Stimulated activated CD8-positive, alpha-beta memory T cell treated with anti-CD3 and anti-CD28 coated beads, Interleukin-4, amount 100 ng/mL, for 48 hours (primary cell): ENCODE results near the gene RGS1.
A peak's percentile ranks its signal among the peaks of the same experiment; 100 is the strongest.

ENCODE experiments used
- DNase-seq: peaks from one replicate; pipeline ENCODE4 v3.0.0-alpha.2; 2020

Gene RGS1, protein sequence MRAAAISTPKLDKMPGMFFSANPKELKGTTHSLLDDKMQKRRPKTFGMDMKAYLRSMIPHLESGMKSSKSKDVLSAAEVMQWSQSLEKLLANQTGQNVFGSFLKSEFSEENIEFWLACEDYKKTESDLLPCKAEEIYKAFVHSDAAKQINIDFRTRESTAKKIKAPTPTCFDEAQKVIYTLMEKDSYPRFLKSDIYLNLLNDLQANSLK

DNA sequence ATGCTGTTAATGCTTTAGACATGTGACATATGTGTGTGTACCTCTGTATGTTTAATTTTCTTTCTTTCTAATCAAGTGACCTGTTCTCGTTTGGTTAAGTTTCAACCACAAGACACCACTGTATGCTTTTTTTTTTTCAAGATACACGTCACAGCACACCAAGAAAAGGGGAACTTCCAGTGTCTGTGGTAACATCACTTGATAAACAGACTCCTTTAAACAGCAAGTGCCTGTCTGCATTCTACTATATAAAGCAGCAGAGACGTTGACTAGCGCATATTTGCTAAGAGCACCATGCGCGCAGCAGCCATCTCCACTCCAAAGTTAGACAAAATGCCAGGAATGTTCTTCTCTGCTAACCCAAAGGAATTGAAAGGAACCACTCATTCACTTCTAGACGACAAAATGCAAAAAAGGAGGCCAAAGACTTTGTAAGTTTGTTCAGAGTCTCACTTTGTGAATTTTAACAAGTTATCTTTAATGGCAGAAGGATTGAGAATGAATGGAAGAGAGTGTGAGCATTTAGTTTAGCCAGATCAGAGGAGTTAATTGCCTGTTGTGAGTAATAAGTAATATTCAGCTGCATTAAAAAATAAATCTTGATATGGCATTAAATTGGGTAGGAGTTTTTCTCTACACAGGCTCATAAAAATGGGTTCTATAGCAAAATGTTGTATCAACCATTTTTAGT, at the start of gene RGS1:
Gene RGS1 (plus strand): TSS at position 275 of the 691 bp plus-strand sequence. CDS start 20 bp downstream, at position 295.
- DNase-seq: peak; percentile 47

DNA sequence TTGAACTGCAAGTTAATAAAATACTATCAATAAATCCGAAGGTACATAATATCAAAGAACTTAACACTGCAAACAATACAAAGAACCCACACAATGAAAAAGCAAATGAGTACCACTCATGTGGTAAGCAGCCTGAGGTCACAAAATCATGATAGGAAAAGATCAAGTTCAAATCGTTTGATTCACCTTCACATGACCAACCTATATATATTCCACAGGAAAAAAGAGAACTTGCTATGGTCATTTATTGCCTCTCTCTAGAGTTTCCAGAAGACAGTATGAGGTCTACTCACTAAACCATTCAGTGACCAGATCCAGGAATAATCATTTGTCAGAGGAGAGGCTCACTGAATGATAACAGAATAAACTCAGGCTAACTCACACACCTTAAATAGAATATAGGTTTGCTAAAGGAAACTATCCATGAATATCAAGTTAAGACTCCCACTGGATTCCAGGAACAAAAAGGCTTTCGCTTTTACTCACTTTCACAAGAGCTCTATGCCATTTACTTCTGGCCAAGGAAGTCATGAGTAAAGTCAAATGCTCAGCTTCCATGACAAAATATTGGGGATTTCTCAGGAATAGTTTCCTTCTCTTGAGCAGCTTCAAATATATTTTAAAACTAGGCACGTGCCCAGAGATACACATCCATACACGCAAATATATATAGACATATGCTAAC, 48.3 kb upstream of the RGS1 start:
- DNase-seq: no peak

DNA sequence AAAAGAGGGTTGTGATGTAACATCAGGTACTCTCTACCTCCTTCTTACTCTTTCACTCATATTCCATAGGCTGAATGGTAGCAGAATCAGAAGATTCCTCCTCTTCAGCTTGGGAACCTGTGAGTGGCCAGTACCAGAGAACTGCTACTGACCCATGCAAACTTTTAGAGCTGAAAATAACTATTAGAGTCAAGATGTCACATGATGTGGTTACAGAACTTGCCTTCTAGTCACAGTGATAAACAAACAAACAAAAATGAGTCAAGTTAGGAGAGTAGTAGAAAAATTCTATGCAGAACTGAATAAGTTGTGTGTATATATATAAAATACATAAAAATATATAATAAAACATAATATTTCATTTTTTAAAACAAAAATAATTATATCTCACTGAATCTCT, 47.6 kb upstream of the RGS1 start:
- no peak for DNase-seq

DNA sequence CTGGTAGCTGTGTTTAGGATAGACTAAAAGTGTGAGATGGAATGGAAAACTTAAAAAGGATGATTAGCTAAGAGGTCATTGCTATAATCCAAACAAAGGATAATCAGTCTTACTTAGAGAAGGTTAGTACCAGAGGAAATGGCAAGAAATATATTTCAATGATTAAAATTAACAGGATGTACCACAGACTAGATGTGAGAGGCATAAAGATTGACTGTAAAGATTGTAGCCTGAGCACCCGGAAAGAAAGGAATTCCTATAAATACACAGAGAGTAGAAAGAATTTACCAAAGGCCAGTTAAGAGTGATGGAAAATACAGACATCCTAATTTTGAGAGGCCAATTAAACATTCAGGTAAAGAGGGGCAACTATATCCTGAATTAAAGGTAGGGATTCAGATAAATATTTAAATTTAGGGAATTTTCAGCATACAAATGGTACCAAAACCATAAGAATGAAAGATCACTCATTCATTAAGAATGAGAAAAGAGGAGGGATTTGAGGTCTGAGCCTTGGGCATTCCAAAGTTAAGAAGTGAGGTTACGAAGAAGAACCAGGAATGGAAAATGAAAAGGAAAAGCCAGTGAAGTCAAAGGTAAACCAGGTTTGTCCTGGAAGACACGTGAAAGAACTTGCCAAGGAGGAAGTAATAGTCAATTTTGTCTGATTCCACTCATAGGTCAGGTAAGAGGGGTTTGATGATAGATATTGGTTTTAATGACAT, 46.4 kb upstream of the RGS1 start:
- no peak for DNase-seq

DNA sequence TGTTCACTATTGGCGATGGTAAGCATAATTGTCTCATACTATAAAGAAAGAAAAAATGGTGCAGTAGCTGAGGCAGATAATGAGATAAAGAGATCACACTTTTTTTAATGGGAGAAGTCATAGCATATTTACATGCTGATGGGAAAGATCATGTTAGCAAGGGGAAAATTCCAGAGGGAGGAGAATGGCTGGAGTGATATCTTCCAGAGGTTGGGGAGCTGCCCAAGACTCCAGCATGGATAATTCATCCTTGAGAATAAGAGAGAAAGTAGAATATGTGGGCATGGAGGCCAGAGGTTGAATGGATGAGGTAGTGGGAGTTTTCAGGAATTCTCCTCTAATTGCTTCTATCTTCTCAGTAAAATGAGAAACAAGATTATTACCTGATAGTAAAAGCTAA, 45.8 kb upstream of the RGS1 start:
- no peak for DNase-seq

DNA sequence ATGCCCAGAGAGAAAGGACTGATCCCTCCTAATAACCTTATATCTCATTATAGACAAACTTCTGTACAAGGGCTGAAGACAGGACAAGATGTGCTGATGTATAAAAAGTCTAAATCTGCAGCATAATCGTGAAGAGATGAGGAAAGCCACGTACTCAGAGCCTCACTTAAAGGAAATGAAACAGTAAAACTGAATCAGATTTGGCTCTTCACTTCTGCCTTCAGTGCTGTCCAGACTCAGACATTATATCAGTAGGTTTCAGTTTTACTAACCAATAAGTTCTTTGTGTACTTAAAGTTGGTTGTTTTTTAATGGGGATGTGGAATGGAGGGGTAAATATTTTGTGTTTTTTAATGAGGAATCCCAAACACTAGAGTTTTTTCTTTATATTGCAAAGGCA, 45.3 kb upstream of the RGS1 start:
- DNase-seq: no peak

DNA sequence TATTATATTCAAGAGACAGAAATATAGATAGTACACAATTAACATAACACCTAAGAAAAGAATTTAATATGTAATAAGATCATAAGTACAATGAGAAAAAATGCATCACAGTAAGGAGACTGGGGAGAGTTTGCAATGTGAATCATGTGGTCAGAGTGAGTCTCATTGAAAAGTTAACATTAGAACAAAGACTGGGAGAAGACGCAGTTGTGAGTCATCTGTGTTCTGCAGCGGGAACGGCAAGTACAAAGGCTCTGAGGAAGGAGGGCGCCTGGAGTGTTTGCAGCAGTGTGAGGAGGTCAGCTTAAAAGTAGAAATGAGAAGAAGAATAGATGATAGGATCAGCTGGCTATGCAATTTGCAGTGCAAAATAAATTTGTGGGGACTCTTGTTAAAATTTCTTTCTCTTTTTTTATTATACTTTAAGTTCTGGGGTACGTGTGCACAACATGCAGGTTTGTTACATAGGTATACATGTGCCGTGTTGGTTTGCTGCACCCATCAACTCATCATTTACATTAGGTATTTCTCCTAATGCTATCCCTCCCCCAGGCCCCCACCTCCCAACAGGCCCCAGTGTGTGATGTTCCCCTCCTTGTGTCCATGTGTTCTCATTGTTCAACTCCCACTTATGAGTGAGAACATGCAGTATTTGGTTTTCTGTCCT, 44.4 kb upstream of the RGS1 start:
- peak; percentile 52 for DNase-seq

DNA sequence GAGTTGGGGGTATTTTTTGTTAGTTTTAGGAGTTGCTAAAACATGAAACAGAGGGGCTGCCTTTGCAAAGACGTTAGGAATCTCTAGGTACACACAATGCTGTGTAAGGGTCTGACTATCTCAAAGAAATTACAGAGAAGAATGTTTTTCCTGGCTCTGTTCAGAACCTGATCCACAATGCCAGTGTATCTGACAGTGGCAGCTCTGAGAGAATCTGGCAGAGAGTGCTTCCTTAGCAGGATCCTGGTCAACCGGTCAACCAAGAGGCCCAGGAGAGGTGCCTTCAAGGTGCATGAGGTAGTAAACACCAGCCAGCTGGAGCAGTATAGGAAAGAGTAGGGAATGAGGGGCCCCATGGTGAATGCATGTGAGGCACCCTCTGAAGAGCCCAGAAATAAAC, 40.9 kb upstream of the RGS1 start:
- DNase-seq: no peak

DNA sequence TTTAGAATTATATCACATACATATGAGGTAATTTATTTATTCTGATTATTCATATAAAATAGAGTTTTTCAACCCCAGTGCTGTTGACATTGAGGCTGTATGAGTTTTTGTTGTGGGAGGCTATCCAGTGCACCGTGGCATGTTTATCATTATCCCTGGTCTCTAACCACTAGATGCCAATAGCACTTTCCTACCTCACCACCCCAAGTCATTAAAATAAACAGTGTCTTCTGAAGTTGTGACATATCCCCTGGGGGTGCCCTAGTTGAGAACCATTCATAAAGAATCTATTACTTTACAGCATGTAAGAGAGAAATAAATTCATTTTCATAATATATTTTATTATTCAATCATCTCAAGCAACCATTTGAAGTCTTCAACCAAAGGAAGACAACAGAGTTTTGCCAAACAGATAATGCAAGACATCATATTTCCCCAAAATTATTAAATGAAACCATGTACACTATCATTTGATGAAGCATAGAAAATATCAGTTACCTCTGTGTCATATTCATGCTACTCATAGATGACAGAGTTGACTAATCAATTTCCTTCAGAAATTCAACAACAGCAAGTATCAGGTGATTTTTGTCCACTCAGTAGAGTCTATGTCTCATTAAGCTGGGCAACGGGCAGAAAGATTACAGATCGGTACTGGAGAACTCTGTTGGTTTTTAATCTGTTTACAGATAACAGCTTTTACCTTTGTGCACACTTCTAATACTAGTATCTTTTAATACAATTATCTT, 39.5 kb upstream of the RGS1 start:
- no peak for DNase-seq

DNA sequence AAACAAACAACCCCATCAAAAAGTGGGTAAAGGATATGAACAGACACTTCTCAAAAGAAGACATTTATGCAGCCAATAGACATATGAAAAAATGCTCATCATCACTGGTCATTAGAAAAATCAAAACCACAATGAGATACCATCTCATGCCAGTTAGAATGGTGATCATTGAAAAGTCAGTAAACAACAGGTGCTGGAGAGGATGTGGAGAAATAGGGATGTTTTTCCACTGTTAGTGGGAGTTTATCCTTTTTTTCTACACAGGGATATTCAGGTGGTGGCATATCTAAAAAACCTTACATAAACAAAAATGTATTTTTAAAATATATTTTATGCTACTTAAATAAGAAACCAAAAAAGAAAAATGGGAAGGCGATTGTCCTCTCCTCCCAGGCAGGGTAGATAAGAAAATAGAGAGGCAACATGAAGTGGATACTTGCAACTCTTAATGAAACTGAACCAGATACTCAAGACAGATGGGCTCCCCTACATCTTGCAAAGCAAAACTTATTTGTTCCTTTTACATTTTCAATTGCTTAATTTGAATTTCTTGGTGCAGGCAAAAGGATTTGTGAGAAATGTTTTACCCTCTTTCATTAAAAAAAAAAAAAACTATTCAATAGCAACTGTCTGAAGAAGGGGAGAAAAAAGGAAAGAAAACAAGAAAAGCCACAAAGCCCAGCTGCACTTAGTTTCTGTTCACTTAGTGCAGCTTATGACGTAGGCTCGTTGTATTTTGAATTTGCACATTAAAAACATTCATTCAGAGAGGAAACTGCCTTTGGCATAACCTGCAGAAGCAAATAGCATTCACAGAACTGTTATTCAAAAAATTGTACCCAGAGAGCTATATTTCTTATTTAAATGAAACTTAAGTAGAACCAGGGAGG, 36.9 kb upstream of the RGS1 start:
- DNase-seq: no peak

DNA sequence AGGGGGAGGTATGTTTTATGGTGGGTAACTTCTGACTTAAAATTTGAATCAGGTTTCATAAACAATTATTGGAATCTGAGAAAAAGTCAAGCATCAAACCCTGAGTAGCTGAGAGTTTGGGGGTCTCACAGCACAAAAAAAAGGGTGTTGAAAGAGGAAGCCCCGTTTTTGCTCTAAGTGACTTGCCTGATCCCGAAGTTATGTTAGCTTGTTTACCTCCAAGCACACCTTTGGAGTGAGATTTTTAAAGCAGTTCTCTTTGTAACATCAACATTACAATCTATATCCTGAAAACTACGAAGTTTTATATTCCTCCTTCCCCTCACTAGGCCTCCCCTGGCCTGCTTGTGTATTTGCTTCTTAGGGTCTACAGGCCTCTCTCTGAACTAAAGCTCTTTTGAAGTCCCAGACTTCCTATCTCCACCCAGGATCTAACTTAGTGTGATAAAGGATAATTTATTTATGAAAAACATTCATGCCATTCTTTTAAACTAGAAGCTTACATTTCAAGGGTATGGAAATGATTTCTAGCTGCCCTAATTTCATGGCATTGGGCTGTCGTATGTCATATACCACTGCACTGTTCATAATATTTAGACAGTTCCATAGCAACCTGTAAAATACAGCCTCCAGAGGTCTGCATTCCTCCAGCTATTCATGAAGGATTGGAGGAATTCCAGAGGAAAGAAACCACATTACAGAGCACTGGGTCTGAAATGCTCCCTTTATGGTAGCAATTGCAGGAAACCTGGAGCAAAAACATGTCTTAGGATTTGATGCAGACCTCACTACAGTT, 36.1 kb upstream of the RGS1 start:
- no peak for DNase-seq

DNA sequence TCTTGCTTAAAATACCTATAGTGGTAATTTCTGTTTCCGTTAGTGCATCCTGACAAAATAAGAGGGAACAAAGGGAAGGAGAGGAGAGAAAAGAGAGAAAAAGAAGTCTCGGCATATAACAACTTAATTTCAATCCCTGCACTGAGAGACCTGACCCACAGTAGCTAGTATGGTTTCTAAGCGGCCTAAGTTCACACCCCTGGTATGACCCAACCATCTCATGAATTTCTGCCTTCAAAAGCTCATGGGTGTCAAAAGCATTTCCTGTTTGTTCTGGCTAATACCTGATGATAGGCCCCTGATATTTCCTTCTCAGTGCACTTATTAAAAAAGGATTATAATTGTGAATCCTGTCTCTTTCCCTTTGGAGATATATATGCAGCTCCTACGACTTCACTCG, 32.1 kb upstream of the RGS1 start:
- no peak for DNase-seq

DNA sequence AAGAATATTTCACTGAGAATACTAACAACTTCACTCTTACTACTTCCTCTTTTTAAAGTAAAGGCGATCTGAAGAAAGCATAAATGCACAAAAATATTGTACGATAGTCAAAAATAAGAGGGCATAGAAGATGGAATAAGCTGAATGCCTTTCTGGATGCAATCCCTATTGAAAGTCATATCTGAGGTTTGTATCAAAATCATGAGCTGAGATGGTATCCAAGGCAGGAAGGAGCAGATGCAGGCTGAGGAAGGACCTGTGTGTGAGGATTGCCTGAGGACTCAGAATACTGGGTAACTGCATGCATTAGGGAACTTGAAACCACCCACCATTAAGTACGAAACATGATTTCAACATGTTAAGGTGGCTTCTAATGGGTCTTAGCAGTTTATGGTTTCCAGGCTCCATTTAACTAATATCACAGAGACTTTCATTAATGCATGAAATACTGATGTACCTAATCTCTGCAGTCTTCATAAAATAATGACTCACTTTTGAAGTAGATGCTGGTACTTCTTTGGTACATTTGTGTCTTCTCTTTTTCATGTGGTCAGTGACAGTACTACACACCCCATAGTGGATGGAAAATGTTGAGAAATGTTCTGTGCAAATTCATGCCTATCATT, 29.6 kb upstream of the RGS1 start:
- no peak for DNase-seq

DNA sequence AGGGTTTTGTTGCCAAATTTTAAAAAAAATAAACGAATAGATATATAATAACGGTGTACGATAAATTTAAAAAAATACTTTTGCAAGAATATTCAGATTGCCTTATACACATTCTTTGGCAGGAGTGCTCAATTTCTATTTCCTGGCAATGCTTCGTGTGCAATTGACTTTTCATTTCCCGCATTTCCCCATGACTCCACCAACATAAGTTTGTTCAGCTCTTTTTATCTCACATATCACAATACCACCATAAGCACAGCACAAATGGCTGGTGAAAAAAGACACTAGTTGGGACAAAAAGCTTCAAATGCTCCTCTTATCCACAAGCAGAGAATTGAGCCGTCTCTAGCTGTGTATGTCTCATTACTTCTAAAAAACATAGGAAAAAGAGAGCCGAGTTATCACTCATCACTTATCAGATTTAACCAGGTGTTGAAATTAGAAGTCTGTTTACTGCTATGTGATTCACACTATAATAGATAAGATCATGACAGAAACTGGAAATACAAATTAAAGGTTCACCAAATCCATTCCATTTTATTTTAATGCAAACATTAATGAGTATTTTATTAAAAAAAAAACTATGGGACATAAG, 28.9 kb upstream of the RGS1 start:
- DNase-seq: no peak

DNA sequence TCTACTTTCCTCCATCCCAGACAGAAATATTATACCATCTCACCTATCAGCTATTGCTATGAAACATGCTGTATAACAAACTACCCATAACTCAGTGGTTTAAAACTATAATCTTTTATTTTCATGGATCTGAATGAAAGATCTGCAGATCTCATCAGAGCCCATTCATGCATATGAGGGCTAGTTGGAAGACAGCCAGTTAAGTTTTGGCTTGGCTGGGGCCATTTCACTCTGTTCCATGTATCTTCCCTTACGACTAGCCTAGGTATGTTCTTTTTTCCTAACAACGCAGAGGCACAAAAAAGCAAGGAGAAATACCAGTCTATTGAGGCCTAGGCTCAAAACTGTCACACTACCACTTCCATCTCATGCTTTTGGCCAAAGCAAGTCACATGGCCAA, 28.1 kb upstream of the RGS1 start:
- no peak for DNase-seq

DNA sequence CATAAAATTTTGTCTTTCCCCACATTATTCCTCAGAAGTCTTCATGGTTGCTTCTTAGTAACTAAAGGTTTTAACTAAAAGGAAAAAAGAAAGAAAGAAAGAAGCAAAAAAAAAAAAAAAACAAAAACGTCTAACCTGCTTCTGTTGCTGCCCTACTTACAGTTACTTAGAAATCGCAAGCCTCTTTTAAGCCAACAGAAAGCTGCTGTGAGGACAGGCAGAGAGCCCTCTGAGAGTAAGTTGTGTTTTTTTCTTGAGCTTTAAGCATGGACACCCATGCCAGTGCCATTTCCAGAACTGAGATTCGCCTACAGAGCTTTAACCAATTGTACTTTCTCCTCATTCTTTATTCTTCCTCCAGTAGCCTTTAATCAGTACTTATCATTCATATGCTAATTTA, 25.6 kb upstream of the RGS1 start:
- no peak for DNase-seq

DNA sequence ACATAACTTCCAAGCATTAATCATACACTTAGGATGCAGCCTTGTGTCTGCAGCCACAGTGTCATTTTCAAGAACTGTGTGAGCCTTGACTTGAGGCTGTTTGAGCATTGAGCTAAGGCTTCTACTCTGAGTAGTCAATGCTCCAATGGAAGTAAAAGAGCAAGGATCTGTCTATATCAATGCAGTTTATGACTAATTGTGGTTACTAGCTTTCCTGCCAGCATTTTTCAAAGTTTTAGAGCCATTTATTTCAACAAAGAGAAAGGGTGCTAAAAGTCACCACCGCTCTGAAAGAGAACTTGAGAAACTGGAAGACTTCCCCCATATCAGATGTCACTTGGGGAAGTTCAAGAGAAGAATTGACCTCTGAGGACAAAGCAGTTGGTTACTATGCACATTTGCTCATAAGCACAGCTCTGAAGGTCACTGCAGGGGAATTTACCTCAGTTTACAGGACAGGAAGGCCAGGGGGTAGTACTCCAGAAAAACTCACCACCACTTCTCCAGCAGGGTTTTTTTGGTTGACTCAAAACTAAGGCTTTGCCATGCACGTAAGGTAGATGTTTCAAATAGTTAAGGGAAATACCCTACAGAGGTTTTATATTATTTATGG, 24.5 kb upstream of the RGS1 start:
- no peak for DNase-seq

DNA sequence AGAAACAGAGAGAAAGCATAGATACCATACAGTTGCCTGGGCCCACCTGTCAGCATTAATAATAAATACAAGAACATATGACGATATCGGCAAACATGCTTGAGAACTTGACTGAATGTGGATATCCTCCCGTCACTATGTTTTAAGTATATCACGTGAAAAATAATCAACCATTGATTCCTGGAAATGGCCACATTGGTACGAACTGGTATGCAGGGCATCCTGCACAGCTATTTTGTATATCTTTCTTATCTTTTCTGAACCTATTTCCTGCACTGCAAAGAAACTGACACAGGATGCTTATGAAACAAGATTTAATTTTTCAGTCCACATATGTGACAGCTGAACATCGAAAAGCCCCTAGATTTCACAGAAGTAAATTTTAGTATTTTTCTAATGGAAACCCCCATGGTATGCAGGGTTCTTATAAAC, 22.8 kb upstream of the RGS1 start:
- no peak for DNase-seq

DNA sequence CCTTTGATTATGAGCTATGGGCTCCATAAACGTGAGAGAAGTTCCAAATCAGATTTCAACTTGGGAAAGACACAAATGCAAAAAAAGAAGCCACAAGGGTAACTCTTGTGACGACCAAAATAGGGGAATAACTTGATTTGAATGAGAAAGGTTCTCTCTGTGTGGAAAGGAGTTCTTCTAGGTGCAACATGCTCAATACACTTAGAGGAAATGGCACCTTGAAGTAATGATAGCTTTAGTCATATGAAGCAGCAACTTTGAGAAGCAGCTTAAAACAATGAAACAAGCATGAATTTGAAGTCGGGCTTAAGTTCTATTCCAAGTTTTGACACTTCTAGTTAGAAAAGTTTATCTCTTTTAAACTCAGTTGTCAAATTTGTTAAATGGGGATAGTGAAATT, 21.8 kb upstream of the RGS1 start:
- no peak for DNase-seq
